ENCODE results near the gene CKMT1B. TPM values are rescaled to one million over a fixed set of nuclear protein-coding genes. Genes with fewer than 3 reads are reported as not detected.
"Not testable (repeated sequence)": the region's sequence is repeated elsewhere in the genome, so short reads cannot be mapped to it uniquely, and the experiment has no call there.

The CKMT1B gene
- total RNA-seq, 2 donors from 2014 or later, result not detected

- H3K9me3 ChIP-seq; DNase-seq (ENCODE audit: low spot score); ATAC-seq (ENCODE audit: insufficient number of reproducible peaks, low FRiP score, low read depth); H3K4me1 ChIP-seq (ENCODE audit: control insufficient read depth in 1 of 2, low read depth in 2 of 2); H3K4me3 ChIP-seq; H3K27ac ChIP-seq; H3K27me3 ChIP-seq (replicated peaks; ENCODE audit: insufficient read depth); H3K36me3 ChIP-seq: not testable (repeated sequence)
These were observed 23.9 kb downstream of the CKMT1B start for GRCh38 chr15:43617750-43618149.

- H3K36me3 ChIP-seq; H3K27me3 ChIP-seq (replicated peaks; ENCODE audit: insufficient read depth); ATAC-seq (ENCODE audit: insufficient number of reproducible peaks, low FRiP score, low read depth); H3K9me3 ChIP-seq; H3K27ac ChIP-seq; H3K4me3 ChIP-seq; H3K4me1 ChIP-seq (ENCODE audit: control insufficient read depth in 1 of 2, low read depth in 2 of 2); DNase-seq (ENCODE audit: low spot score): not testable (repeated sequence)
These were observed 24.9 kb downstream of the CKMT1B start, which contains the start of gene STRC for GRCh38 chr15:43618700-43619099. Gene STRC (minus strand): TSS chr15:43618800. CDS start chr15:43618722, 78 bp downstream.

GRCh38 chr15:43622068-43622799 is 28.4 kb downstream of the CKMT1B start:
- H3K27ac ChIP-seq; H3K36me3 ChIP-seq; H3K27me3 ChIP-seq (replicated peaks; ENCODE audit: insufficient read depth); H3K9me3 ChIP-seq; H3K4me3 ChIP-seq; ATAC-seq (ENCODE audit: insufficient number of reproducible peaks, low FRiP score, low read depth); DNase-seq (ENCODE audit: low spot score); H3K4me1 ChIP-seq (ENCODE audit: control insufficient read depth in 1 of 2, low read depth in 2 of 2): not testable (repeated sequence)

- H3K27me3 ChIP-seq (replicated peaks; ENCODE audit: insufficient read depth), result no peaks in the 10 kb centered on the region
- no peaks in the 10 kb centered on the region for H3K4me1 ChIP-seq (ENCODE audit: control insufficient read depth in 1 of 2, low read depth in 2 of 2)
- ATAC-seq (ENCODE audit: insufficient number of reproducible peaks, low FRiP score, low read depth), result no peak
- H3K36me3 ChIP-seq, result no peaks in the 10 kb centered on the region
- H3K27ac ChIP-seq, result no peak overlapping the region
- DNase-seq (ENCODE audit: low spot score), result no peak
- no peak overlapping the region for H3K4me3 ChIP-seq
- H3K9me3 ChIP-seq, result no peaks in the 10 kb centered on the region
- no peak for TF ChIP-seq CTCF (IDR thresholded peaks at IDR 0.05)
These were observed 31.3 kb downstream of the CKMT1B start for GRCh38 chr15:43625106-43625505.

GRCh38 chr15:43626937-43627336 is 33.1 kb downstream of the CKMT1B start:
- ATAC-seq (ENCODE audit: insufficient number of reproducible peaks, low FRiP score, low read depth); H3K27ac ChIP-seq; DNase-seq (ENCODE audit: low spot score); H3K4me1 ChIP-seq (ENCODE audit: control insufficient read depth in 1 of 2, low read depth in 2 of 2); H3K4me3 ChIP-seq; H3K36me3 ChIP-seq; H3K9me3 ChIP-seq; H3K27me3 ChIP-seq (replicated peaks; ENCODE audit: insufficient read depth): not testable (repeated sequence)

GRCh38 chr15:43638464-43639204 is 44.8 kb downstream of the CKMT1B start:
- not testable (repeated sequence) for H3K4me3 ChIP-seq; ATAC-seq (ENCODE audit: insufficient number of reproducible peaks, low FRiP score, low read depth); H3K27me3 ChIP-seq (replicated peaks; ENCODE audit: insufficient read depth)

More at GRCh38 chr15:43638464-43639204, 44.8 kb downstream of the CKMT1B start:
- not testable (repeated sequence) for H3K27ac ChIP-seq; H3K4me1 ChIP-seq (ENCODE audit: control insufficient read depth in 1 of 2, low read depth in 2 of 2); H3K36me3 ChIP-seq; DNase-seq (ENCODE audit: low spot score); H3K9me3 ChIP-seq

Other genes with a start within 250 kb of the CKMT1B start
- 10 to 100 TPM; 13.9 to 19.1 TPM for gene ZSCAN29, start 223.0 kb upstream of the CKMT1B start, total RNA-seq
- 10 to 100 TPM; 18.8 to 36.0 TPM for gene TUBGCP4, start 222.9 kb upstream of the CKMT1B start, total RNA-seq
- 10 to 100 TPM; 23.2 to 31.5 TPM for gene TP53BP1, start 100.9 kb upstream of the CKMT1B start, total RNA-seq
- gene MAP1A, start 76.4 kb upstream of the CKMT1B start, total RNA-seq, result 10 to 100 TPM; 29.8 to 39.4 TPM
- 10 to 100 TPM; 43.5 to 61.2 TPM for gene PPIP5K1, start 3.8 kb upstream of the CKMT1B start, total RNA-seq
- 1 to 10 TPM; 1.1 to 1.2 TPM for gene STRC, start 24.8 kb downstream of the CKMT1B start, total RNA-seq
- gene CATSPER2, start 54.8 kb downstream of the CKMT1B start, total RNA-seq, result 1 to 10 TPM; 3.0 to 5.2 TPM
- not detected for gene CKMT1A, start 99.8 kb downstream of the CKMT1B start, total RNA-seq
- 100 to 1,000 TPM; 136 to 144 TPM for gene PDIA3, start 152.4 kb downstream of the CKMT1B start, total RNA-seq
- gene ELL3, start 182.9 kb downstream of the CKMT1B start, total RNA-seq, result 10 to 100 TPM in 1 of 2 donors, 1 to 10 TPM in 1; 7.2 to 11.2 TPM
- 100 to 1,000 TPM; 532 to 761 TPM for gene SERF2, start 198.3 kb downstream of the CKMT1B start, total RNA-seq
- not detected for gene SERINC4, start 206.2 kb downstream of the CKMT1B start, total RNA-seq
- 10 to 100 TPM in 1 of 2 donors, 1 to 10 TPM in 1; 9.2 to 21.2 TPM for gene HYPK, start 206.6 kb downstream of the CKMT1B start, total RNA-seq
- 10 to 100 TPM in 1 of 2 donors, 1 to 10 TPM in 1; 6.8 to 20.8 TPM for gene MFAP1, start 230.7 kb downstream of the CKMT1B start, total RNA-seq
- gene WDR76, start 233.0 kb downstream of the CKMT1B start, total RNA-seq, result 1 to 10 TPM; 3.8 to 6.6 TPM